WTC11 (cell line): Measurements from ENCODE around the gene PLIN3. TPM values are rescaled to one million over a fixed set of nuclear protein-coding genes. Genes with fewer than 3 reads are reported as not detected.

Experiments
- ATAC-seq: fragments of 200-7000 bp; cut with Tn5 transposase; 2 replicates; pipeline ENCODE4 v1.10.0; 2021; ENCODE audit warnings: mild to moderate bottlenecking, moderate library complexity
- CTCF ChIA-PET: fragments of 300-600 bp; sonication (Branson Sonifier 250); formaldehyde crosslinking; loops from one replicate; lab custom pipeline; 2021; ENCODE audit warnings: antibody characterized with exemption; lab: Charles Lee
- POLR2A ChIA-PET: fragments of 350-600 bp; sonication (Branson Sonifier 250); formaldehyde crosslinking; loops from one replicate; lab custom pipeline; 2021; ENCODE audit warnings: antibody characterized with exemption; lab: Charles Lee
- DNase-seq: peaks from one replicate; pipeline ENCODE4 v3.0.0; 2021; ENCODE audit warnings: low spot score
- H3K27ac Mint-ChIP-seq: 2 replicates; pipeline ENCODE4 v1.8.0; 2021; ENCODE audit warnings: mixed read lengths
- H3K27me3 Mint-ChIP-seq: 2 replicates; pipeline ENCODE4 v1.8.0; 2021; ENCODE audit warnings: low read depth, mild to moderate bottlenecking, moderate library complexity, mixed read lengths
- H3K36me3 Mint-ChIP-seq: 2 replicates; pipeline ENCODE4 v1.8.0; 2021; ENCODE audit warnings: mixed read lengths
- H3K4me1 Mint-ChIP-seq: 2 replicates; pipeline ENCODE4 v1.8.0; 2022; ENCODE audit warnings: mixed read lengths
- H3K4me3 Mint-ChIP-seq: 2 replicates; pipeline ENCODE4 v1.8.0; 2021; ENCODE audit warnings: mild to moderate bottlenecking, moderate library complexity, mixed read lengths
- H3K9me3 Mint-ChIP-seq: 2 replicates; pipeline ENCODE4 v1.8.0; 2021; ENCODE audit warnings: mixed read lengths
- ATF2 ChIP-seq: sonication (generic); formaldehyde crosslinking; IDR thresholded peaks from 2 replicates; pipeline ENCODE4 v1.8.1; 2022; ENCODE audit warnings: low read depth, missing genetic modification reagents, borderline replicate concordance
- CBFB ChIP-seq: sonication (generic); formaldehyde crosslinking; IDR thresholded peaks from 2 replicates; pipeline ENCODE4 v1.8.1; 2022; ENCODE audit warnings: mild to moderate bottlenecking, low read depth, missing genetic modification reagents
- CREB1 ChIP-seq: sonication (generic); formaldehyde crosslinking; IDR thresholded peaks from 2 replicates; pipeline ENCODE4 v1.8.0; 2023; ENCODE audit warnings: mild to moderate bottlenecking, missing genetic modification reagents
- E2F4 ChIP-seq: sonication (generic); formaldehyde crosslinking; IDR thresholded peaks from 2 replicates; pipeline ENCODE4 v1.8.1; 2022; ENCODE audit warnings: low read depth, mild to moderate bottlenecking, moderate library complexity, missing genetic modification reagents, borderline replicate concordance
- ETV6 ChIP-seq: sonication (generic); formaldehyde crosslinking; IDR thresholded peaks from 2 replicates; pipeline ENCODE4 v1.8.1; 2022; ENCODE audit warnings: mild to moderate bottlenecking, missing genetic modification reagents
- NFYB ChIP-seq: sonication (generic); formaldehyde crosslinking; conservative IDR thresholded peaks from 2 replicates; pipeline ENCODE4 v1.8.0; 2022; ENCODE audit warnings: low read depth, missing genetic modification reagents
- NR1H2 ChIP-seq: sonication (generic); formaldehyde crosslinking; IDR thresholded peaks from 2 replicates; pipeline ENCODE4 v1.9.0; 2021; ENCODE audit warnings: mild to moderate bottlenecking, moderate library complexity, missing genetic modification reagents
- NR3C1 ChIP-seq: sonication (generic); formaldehyde crosslinking; conservative IDR thresholded peaks from 2 replicates; pipeline ENCODE4 v1.8.1; 2023; ENCODE audit warnings: low read depth, mild to moderate bottlenecking, missing genetic modification reagents
- STAT6 ChIP-seq: sonication (generic); formaldehyde crosslinking; conservative IDR thresholded peaks from 2 replicates; pipeline ENCODE4 v1.8.1; 2023; ENCODE audit warnings: mild to moderate bottlenecking, low read depth, missing genetic modification reagents, moderate library complexity
- ZBTB43 ChIP-seq: sonication (generic); formaldehyde crosslinking; IDR thresholded peaks from 2 replicates; pipeline ENCODE4 v1.8.1; 2023; ENCODE audit warnings: mild to moderate bottlenecking, missing genetic modification reagents
- ZNF121 ChIP-seq: sonication (generic); formaldehyde crosslinking; IDR thresholded peaks from 2 replicates; pipeline ENCODE4 v1.8.0; 2023; ENCODE audit warnings: missing genetic modification reagents
- ZNF263 ChIP-seq: sonication (generic); formaldehyde crosslinking; IDR thresholded peaks from 2 replicates; pipeline ENCODE4 v1.8.1; 2022; ENCODE audit warnings: low read depth, mild to moderate bottlenecking, moderate library complexity, missing genetic modification reagents
- ZNF281 ChIP-seq: sonication (generic); formaldehyde crosslinking; IDR thresholded peaks from 2 replicates; pipeline ENCODE4 v1.8.0; 2023; ENCODE audit warnings: mild to moderate bottlenecking, missing genetic modification reagents
- ZNF396 ChIP-seq: fragments of 250-450 bp; sonication (Bioruptor Pico); IDR thresholded peaks from 2 replicates; pipeline ENCODE4 v1.8.0; 2021; ENCODE audit warnings: mild to moderate bottlenecking, moderate library complexity, borderline replicate concordance
- ZNF416 ChIP-seq: fragments of 250-450 bp; sonication (Bioruptor Pico); IDR thresholded peaks from 2 replicates; pipeline ENCODE4 v1.9.0; 2021; ENCODE audit warnings: mild to moderate bottlenecking, inconsistent platforms
- ZNF425 ChIP-seq: fragments of 250-450 bp; sonication (Bioruptor Pico); conservative IDR thresholded peaks from 2 replicates; pipeline ENCODE4 v1.9.0; 2021; ENCODE audit warnings: mild to moderate bottlenecking
- total RNA-seq: library from RNA; stranded (reverse); gene quantifications from 3 replicates; pipeline ENCODE4 v1.2.3, GENCODE V29; 2021

Gene PLIN3
- total RNA-seq, 1 experiment from 2014 or later = 61.3 TPM

GRCh38 chr19:4807188-4807587, 60.3 kb downstream of the PLIN3 start:
- Mint-ChIP-seq H3K4me3 (no peak overlapping the region), H3K4me1 (no peaks in the 10 kb centered on the region), H3K9me3 (no peaks in the 10 kb centered on the region), H3K36me3 (no peaks in the 10 kb centered on the region), H3K27ac (no peak overlapping the region), H3K27me3 (peaks cover 2% of the 10 kb centered on the region; the same call in 1 of the 2 replicates)
- TF ChIP-seq NR3C1 (CRISPR knock-in tag) (no peak), ATF2 (no peak), NR1H2 (CRISPR knock-in tag) (no peak), ZNF396 (CRISPR knock-in tag) (no peak), ZNF416 (CRISPR knock-in tag) (no peak), STAT6 (CRISPR knock-in tag) (no peak), CBFB (no peak), ETV6 (no peak), ZNF425 (CRISPR knock-in tag) (no peak), CREB1 (no peak), ZBTB43 (CRISPR knock-in tag) (no peak), ZNF121 (CRISPR knock-in tag) (no peak), ZNF263 (CRISPR knock-in tag) (no peak), NFYB (CRISPR knock-in tag) (no peak), ZNF281 (CRISPR knock-in tag) (no peak), E2F4 (no peak)
- ChIA-PET POLR2A (no interaction called here), CTCF (interaction anchor here (0.6 to 6.8 kb wide), 4 partner anchors 16 to 531 kb away, joined by 3 to 161 read pairs (median 5); partner anchors contain the start of gene FEM1A)
- ATAC-seq (no peak), DNase-seq (no peak)
